PC-9 (cell line): ENCODE data around the gene URGCP. TPM values are rescaled to one million over a fixed set of nuclear protein-coding genes. Genes with fewer than 3 reads are reported as not detected.

Source experiments
- BruUV-seq: library from RNA; stranded (reverse); fragments of 400-500 nt; replicated peaks from 2 replicates; lab custom pipeline; 2021; lab: Mats Ljungman, UMichigan
- CTCF ChIA-PET: fragments of 300-600 bp; sonication (Branson Sonifier 250); formaldehyde crosslinking; loops from one replicate; lab custom pipeline; 2022; ENCODE audit warnings: antibody characterized with exemption; lab: Charles Lee
- POLR2A ChIA-PET: fragments of 300-600 bp; sonication (Branson Sonifier 250); formaldehyde crosslinking; loops from one replicate; lab custom pipeline; 2022; ENCODE audit warnings: antibody characterized with exemption; ENCODE audit not compliant: unreplicated experiment; lab: Charles Lee
- DNase-seq, 2 experiments: peaks; one replicate each; pipeline versions ENCODE4 v3.0.0 to v3.0.0-alpha.2; 2015 to 2022; ENCODE audit warnings: mixed read lengths in 1 of 2
- H2AFZ ChIP-seq: fragments of 200-600 bp; sonication (generic); 2 replicates; pipeline ENCODE4 v1.8.1; 2017; ENCODE audit warnings: antibody characterized with exemption
- H3F3A ChIP-seq: fragments of 200-600 bp; sonication (generic); 2 replicates; pipeline ENCODE4 v1.8.1; 2017; ENCODE audit warnings: antibody characterized with exemption, mild to moderate bottlenecking, low read depth; ENCODE audit not compliant: insufficient read depth
- H3K27ac ChIP-seq: fragments of 200-600 bp; sonication (generic); 2 replicates; pipeline ENCODE4 v1.6.1; 2016; ENCODE audit warnings: mixed run types
- H3K27me3 ChIP-seq: fragments of 200-600 bp; sonication (generic); 2 replicates; pipeline ENCODE4 v1.6.1; 2016; ENCODE audit warnings: low read depth, mixed run types; ENCODE audit not compliant: insufficient read depth
- H3K36me3 ChIP-seq: fragments of 200-600 bp; sonication (generic); 2 replicates; pipeline ENCODE4 v1.6.1; 2016; ENCODE audit warnings: low read depth, mixed run types
- H3K4me1 ChIP-seq: fragments of 200-600 bp; sonication (generic); replicated peaks from 2 replicates; pipeline ENCODE4 v1.6.1; 2016; ENCODE audit warnings: mixed run types; ENCODE audit not compliant: insufficient read depth
- H3K4me2 ChIP-seq: fragments of 200-600 bp; sonication (generic); 2 replicates; pipeline ENCODE4 v1.6.1; 2017; ENCODE audit warnings: mixed run types
- H3K4me3 ChIP-seq: fragments of 200-600 bp; sonication (generic); 2 replicates; pipeline ENCODE4 v1.6.1; 2016; ENCODE audit warnings: mixed run types
- H3K79me2 ChIP-seq: fragments of 200-600 bp; sonication (generic); 2 replicates; pipeline ENCODE4 v1.6.1; 2017; ENCODE audit warnings: low read depth, mixed run types
- H3K9me2 ChIP-seq: fragments of 200-600 bp; sonication (generic); 2 replicates; pipeline ENCODE4 v1.8.1; 2017; ENCODE audit warnings: mild to moderate bottlenecking; ENCODE audit not compliant: insufficient read depth
- H3K9me3 ChIP-seq: fragments of 200-600 bp; sonication (generic); 2 replicates; pipeline ENCODE4 v1.8.1; 2016; ENCODE audit warnings: low read depth; ENCODE audit not compliant: insufficient read depth
- H4K20me1 ChIP-seq: fragments of 200-600 bp; sonication (generic); 2 replicates; pipeline ENCODE4 v1.8.1; 2017; ENCODE audit not compliant: insufficient read depth
- EZH2 ChIP-seq: fragments of 200-600 bp; sonication (generic); IDR thresholded peaks from 2 replicates; pipeline ENCODE4 v1.8.0; 2017; ENCODE audit warnings: antibody characterized with exemption, low read depth
- intact Hi-C: fragments of 100-400 bp; cut with micrococcal nuclease; formaldehyde crosslinking; loops from one replicate; pipeline ENCODE4 v1.10.0; 2022; ENCODE audit not compliant: unreplicated experiment
- total RNA-seq: library from RNA; stranded (reverse); gene quantifications from 2 replicates; pipeline ENCODE4 v1.2.3, GENCODE V29; 2021
- TF ChIP-seq, protein P1 (sequence below): fragments of 200-600 bp; sonication (generic); conservative IDR thresholded peaks from 2 replicates; pipeline ENCODE4 v1.6.1; 2017; ENCODE audit warnings: mixed run types, antibody characterized with exemption, mild to moderate bottlenecking, moderate library complexity

URGCP gene
- total RNA-seq, 1 experiment from 2014 or later = 49.5 TPM

DNA sequence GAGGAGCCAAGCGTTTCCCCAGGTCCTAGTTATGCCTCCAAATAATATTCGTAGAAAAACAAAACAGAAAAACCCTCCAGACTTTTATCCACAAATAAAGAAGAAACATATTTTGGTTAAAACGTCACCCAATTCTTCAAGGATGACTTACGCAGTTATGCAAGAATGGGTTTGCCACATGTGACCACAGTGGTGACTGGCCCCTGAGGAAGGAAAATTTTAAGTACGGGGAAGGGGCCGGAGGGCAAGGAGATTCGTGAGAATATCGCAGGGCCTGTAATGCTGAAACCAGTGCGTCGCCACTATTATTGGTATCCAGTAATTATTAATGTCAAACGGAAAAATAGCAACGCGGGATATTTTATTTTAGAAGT, 36.5 kb downstream of the URGCP start:
- TF ChIP-seq, protein P1, sequence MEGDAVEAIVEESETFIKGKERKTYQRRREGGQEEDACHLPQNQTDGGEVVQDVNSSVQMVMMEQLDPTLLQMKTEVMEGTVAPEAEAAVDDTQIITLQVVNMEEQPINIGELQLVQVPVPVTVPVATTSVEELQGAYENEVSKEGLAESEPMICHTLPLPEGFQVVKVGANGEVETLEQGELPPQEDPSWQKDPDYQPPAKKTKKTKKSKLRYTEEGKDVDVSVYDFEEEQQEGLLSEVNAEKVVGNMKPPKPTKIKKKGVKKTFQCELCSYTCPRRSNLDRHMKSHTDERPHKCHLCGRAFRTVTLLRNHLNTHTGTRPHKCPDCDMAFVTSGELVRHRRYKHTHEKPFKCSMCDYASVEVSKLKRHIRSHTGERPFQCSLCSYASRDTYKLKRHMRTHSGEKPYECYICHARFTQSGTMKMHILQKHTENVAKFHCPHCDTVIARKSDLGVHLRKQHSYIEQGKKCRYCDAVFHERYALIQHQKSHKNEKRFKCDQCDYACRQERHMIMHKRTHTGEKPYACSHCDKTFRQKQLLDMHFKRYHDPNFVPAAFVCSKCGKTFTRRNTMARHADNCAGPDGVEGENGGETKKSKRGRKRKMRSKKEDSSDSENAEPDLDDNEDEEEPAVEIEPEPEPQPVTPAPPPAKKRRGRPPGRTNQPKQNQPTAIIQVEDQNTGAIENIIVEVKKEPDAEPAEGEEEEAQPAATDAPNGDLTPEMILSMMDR = no peak
- no peak for TF ChIP-seq EZH2
- Histone ChIP-seq H3K4me2 (peak overlapping the region; percentile 93), H3K79me2 (peaks cover 15% of the 10 kb centered on the region), H3K4me3 (peak overlapping the region; percentile 69), H2AFZ (peak overlapping the region; percentile 84), H3K9me3 (peaks cover 6% of the 10 kb centered on the region), H3K36me3 (peaks cover 19% of the 10 kb centered on the region), H3K4me1 (peaks cover 58% of the 10 kb centered on the region), H3F3A (peaks cover 58% of the 10 kb centered on the region), H4K20me1 (no peaks in the 10 kb centered on the region; the same call in 1 of the 2 replicates), H3K27me3 (no peaks in the 10 kb centered on the region), H3K9me2 (no peaks in the 10 kb centered on the region), H3K27ac (peak overlapping the region; percentile 95)
- intact Hi-C loops = loop anchor here (1.0 to 5.0 kb wide), 4 partner anchors 21 to 72 kb away; partner anchors contain the start of gene UBE2D4
- CTCF ChIA-PET = interaction anchor here (1.5 kb wide), 1 partner anchor 287 kb away, joined by 8 read pairs; the partner anchor contains the start of gene STK17A
- TSS peak; percentile 85 for BruUV-seq
- DNase-seq = peak; percentile 67 to 96
- POLR2A ChIA-PET = interaction anchor here (0.5 to 1.1 kb wide), 9 partner anchors 15 to 938 kb away, joined by 3 to 22 read pairs (median 4); partner anchors contain the start of genes BLVRA, MRPL32, PSMA2 and STK17A

DNA sequence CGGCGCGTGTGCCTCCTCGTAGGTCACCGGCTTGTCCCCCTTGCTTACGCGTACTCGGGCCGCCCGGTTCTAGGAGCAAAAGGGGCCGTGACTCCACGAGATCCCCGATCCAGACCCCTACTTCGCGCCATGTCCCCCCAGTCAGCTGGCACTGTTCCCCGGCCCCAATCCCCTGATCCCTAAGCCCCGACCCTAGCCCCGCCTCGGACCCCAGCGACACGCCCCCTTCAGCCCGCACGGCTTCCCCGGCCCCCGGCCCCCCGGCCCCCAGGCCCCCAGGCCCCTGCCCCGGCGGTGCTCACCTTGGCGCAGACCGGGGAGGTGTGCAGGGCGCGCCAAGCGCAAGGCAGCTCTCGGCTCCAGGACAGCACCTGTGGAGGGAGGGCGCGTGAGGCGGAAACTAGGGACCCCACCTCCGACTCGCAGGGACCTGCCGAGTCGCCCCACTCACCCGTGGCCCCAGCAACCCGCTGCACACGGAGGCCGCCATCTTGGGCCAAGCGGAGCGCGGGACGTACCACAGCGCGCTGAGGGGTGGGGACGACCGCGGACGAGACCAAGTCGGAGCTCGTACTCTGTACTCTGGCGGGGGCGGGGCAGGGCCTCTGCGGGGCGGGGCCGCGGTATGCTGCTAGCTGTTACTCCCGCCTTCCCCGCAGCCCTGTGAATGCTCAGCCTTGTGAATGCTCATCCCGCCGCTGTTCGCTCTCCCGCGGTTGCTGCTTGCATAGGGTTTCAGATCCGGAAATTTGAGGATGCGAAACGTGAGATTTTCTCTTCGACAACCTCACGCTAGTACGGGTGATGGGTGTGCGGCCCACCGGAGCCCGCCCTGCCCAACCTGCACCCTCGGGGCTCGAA, 37.2 kb downstream of the URGCP start, which contains the start of gene MRPS24:
Gene MRPS24 (minus strand): TSS at position 512 of the 861 bp plus-strand sequence. CDS start 22 bp downstream, at position 490.
- Histone ChIP-seq H3K27me3 (no peaks in the 10 kb centered on the region), H2AFZ (peak within 1 kb of the TSS; percentile 84), H4K20me1 (no peaks in the 10 kb centered on the region; the same call in 1 of the 2 replicates), H3K27ac (peak within 1 kb of the TSS; percentile 95), H3K4me1 (peaks cover 58% of the 10 kb centered on the region), H3K36me3 (peaks cover 19% of the 10 kb centered on the region), H3K9me2 (no peaks in the 10 kb centered on the region), H3K4me2 (peak within 1 kb of the TSS; percentile 93), H3K79me2 (peaks cover 15% of the 10 kb centered on the region), H3K4me3 (peak within 1 kb of the TSS; percentile 69), H3K9me3 (peaks cover 6% of the 10 kb centered on the region), H3F3A (peaks cover 58% of the 10 kb centered on the region)
- ChIA-PET CTCF (interaction anchor here (0.6 to 1.5 kb wide), 3 partner anchors 35 to 511 kb away, joined by 3 to 8 read pairs (median 7); partner anchors contain the start of gene STK17A), POLR2A (interaction anchor here (0.5 to 1.1 kb wide), 10 partner anchors 14 to 937 kb away, joined by 3 to 22 read pairs (median 4); partner anchors contain the start of genes BLVRA, MRPL32, PSMA2 and STK17A)
- TF ChIP-seq, protein P1 = no peak
- no peak for TF ChIP-seq EZH2
- DNase-seq = peak; percentile 87 to 94
- no TSS peak for BruUV-seq
- intact Hi-C loops = loop anchor here (1.0 to 2.0 kb wide), 3 partner anchors 20 to 57 kb away; partner anchors contain the start of gene UBE2D4

DNA sequence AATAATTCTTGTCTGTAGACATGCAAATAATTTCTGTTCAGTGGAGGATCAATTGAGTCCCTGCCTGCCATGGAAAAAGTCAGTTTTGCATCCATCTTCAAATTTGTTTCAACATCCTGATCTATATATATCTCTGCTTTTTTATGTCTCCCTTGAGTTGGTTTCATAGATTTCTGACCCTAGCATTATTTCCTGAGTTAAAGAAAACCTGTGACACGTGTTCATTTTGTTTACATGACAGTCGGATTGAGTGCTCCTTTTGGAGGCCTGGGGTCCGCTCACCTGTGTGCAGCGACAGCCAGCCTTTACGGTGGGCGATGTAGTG, 37.8 kb downstream of the URGCP start:
- POLR2A ChIA-PET = no interaction called here
- CTCF ChIA-PET = interaction anchor here (1.5 kb wide), 1 partner anchor 286 kb away, joined by 8 read pairs; the partner anchor contains the start of gene STK17A
- DNase-seq = no peak

More for the DNA sequence above, 37.8 kb downstream of the URGCP start:
- peak overlapping the region; percentile 84 for H2AFZ ChIP-seq
- H3K36me3 ChIP-seq = peaks cover 19% of the 10 kb centered on the region
- H3K9me2 ChIP-seq = no peaks in the 10 kb centered on the region
- peaks cover 58% of the 10 kb centered on the region for H3K4me1 ChIP-seq
- no peaks in the 10 kb centered on the region; the same call in 1 of the 2 replicates for H4K20me1 ChIP-seq
- peak overlapping the region; percentile 22; the same call in 1 of the 2 replicates for H3K27ac ChIP-seq
- no peak for TF ChIP-seq EZH2
- TF ChIP-seq, protein P1 = no peak
- H3F3A ChIP-seq = peaks cover 52% of the 10 kb centered on the region
- H3K79me2 ChIP-seq = peaks cover 15% of the 10 kb centered on the region
- H3K4me3 ChIP-seq = peak overlapping the region; percentile 69
- no peaks in the 10 kb centered on the region for H3K27me3 ChIP-seq
- BruUV-seq = TSS peak; percentile 32
- H3K9me3 ChIP-seq = peaks cover 6% of the 10 kb centered on the region
- peak overlapping the region; percentile 93 for H3K4me2 ChIP-seq
- intact Hi-C loops = loop anchor here (1.0 to 2.0 kb wide), 3 partner anchors 20 to 58 kb away; partner anchors contain the start of gene UBE2D4
